ENCODE measurements around the gene USP15. TPM values are rescaled to one million over a fixed set of nuclear protein-coding genes. Genes with fewer than 3 reads are reported as not detected.

Gene USP15
- total RNA-seq, 1 experiment from 2014 or later = 35.3 TPM

- H2BK12ac ChIP-seq (ENCODE audit: insufficient read length, low read depth, low read length) = no peak overlapping the region
- WGBS (ENCODE audit: extremely low coverage, insufficient read length, low lambda C conversion rate) = no CpG with 5 or more reads among the region's 3 CpGs
- DNase-seq = no peak
Observed at GRCh38 chr12:62401631-62402030, 141.4 kb downstream of the USP15 start.

More at GRCh38 chr12:62401631-62402030, 141.4 kb downstream of the USP15 start:
- Mint-ChIP-seq H3K9me3 (no peaks in the 10 kb centered on the region), H3K4me1 (no peaks in the 10 kb centered on the region), H3K27me3 (ENCODE audit: low read depth) (no peaks in the 10 kb centered on the region), H3K4me3 (no peak overlapping the region), H3K36me3 (ENCODE audit: insufficient read depth in 1 of 3, low read depth in 3 of 3) (peaks cover 0 to 3% (median 0%) of the 10 kb centered on the region in 3 experiments; a peak in 3 of 7 replicates), H3K27ac (no peak overlapping the region)
- no peak overlapping the region for H3T11ph ChIP-seq (ENCODE audit: low read length)
- H3K4me1 ChIP-seq (ENCODE audit: insufficient read depth, low read length) = no peaks in the 10 kb centered on the region
- H3K23me2 ChIP-seq (ENCODE audit: insufficient read length, low read depth, low read length, poor library complexity, severe bottlenecking) = no peaks in the 10 kb centered on the region
- H4K5ac ChIP-seq (ENCODE audit: insufficient read length, low read depth, low read length) = no peak overlapping the region
- no peak overlapping the region for H2AK5ac ChIP-seq (ENCODE audit: insufficient read length, low read length)
- H3K27me3 ChIP-seq (ENCODE audit: insufficient read depth, low read length) = no peaks in the 10 kb centered on the region
- no peak overlapping the region for H3K9ac ChIP-seq (ENCODE audit: extremely low read depth, insufficient read length, low read length)
- no peak for TF ChIP-seq CTCF (conservative IDR thresholded peaks at IDR 0.05)
- no peak overlapping the region for H3K4ac ChIP-seq (ENCODE audit: low read depth, low read length)
- H2BK5ac ChIP-seq (ENCODE audit: insufficient read length, low read length) = no peak overlapping the region
- H4K8ac ChIP-seq (replicated peaks; ENCODE audit: insufficient read length, low read depth, low read length) = no peak overlapping the region
- H3K79me1 ChIP-seq (ENCODE audit: insufficient read depth, low read depth, low read length, poor library complexity, severe bottlenecking) = no peaks in the 10 kb centered on the region
- no peak overlapping the region for H3K23ac ChIP-seq (ENCODE audit: insufficient read length, low read depth, low read length)
- H3K27ac ChIP-seq (ENCODE audit: insufficient read length, low read depth, low read length) = no peak overlapping the region
- H3K79me2 ChIP-seq (ENCODE audit: insufficient read depth, low read length) = no peaks in the 10 kb centered on the region
- no peak overlapping the region for H3K18ac ChIP-seq (ENCODE audit: insufficient read length, low read depth, low read length)
- H3K56ac ChIP-seq (ENCODE audit: insufficient read length, low read depth, low read length) = no peak overlapping the region
- no peak overlapping the region for H4K91ac ChIP-seq (ENCODE audit: insufficient read length, low read depth, low read length)
- H2AFZ ChIP-seq (ENCODE audit: low read length) = no peak overlapping the region
- H2BK20ac ChIP-seq (ENCODE audit: low read depth, low read length, poor library complexity, severe bottlenecking) = no peak overlapping the region
- H2BK15ac ChIP-seq (ENCODE audit: low read depth, low read length) = no peak overlapping the region
- H3K4me2 ChIP-seq (ENCODE audit: insufficient read depth, insufficient read length, low read length) = no peak overlapping the region
- no peak overlapping the region for H3K14ac ChIP-seq (ENCODE audit: insufficient read depth, low read length)
- no peaks in the 10 kb centered on the region for H4K20me1 ChIP-seq (ENCODE audit: control insufficient read depth, insufficient read depth, insufficient read length)
- no peak overlapping the region for H2BK120ac ChIP-seq (ENCODE audit: low read depth, low read length, poor library complexity, severe bottlenecking)
- no peaks in the 10 kb centered on the region for H3K9me3 ChIP-seq (ENCODE audit: control insufficient read depth, low read depth, low read length)
